Smooth muscle cell of trachea (primary cell): ENCODE measurements around the gene SHLD2. TPM values are rescaled to one million over a fixed set of nuclear protein-coding genes. Genes with fewer than 3 reads are reported as not detected.

ENCODE experiments used
- total RNA-seq: library from RNA; depleted of rRNA; stranded (reverse); fragments of >200 nt; gene quantifications from 2 replicates; pipeline ENCODE4 v1.2.1, GENCODE V29; 2014

SHLD2 gene
- total RNA-seq = 17.9 and 33.5 TPM in 2 replicates

GRCh38 chr10:87094373-87095235 is at the start of gene SHLD2, which contains the start of gene GLUD1:
SHLD2 (plus strand) TSS chr10:87095206; CDS start chr10:87151355, 56,149 bp downstream.
GLUD1 (minus strand) TSS chr10:87094843; CDS start chr10:87094769, 74 bp downstream.

DNA sequence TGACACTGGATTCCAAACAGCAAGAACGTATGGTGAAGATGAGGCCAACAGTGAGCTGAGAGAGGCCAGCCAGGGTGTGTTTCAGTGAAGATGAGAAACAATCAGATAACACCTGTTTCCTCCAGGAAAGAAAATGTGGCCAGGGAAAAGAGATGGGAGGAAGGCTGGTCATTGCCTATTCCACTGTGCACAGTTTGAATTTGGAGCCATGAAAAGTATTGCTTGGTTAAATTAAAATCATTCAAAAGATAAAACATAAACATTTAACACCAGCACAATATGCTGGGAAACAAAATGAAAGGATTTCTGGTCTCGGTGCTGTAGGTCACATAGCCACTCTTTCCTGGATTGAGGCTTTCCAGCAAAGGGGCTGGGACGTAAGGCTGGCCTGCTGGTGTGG is 130.1 kb downstream of the SHLD2 start, which contains the start of gene NUTM2A:
NUTM2A (plus strand) TSS at position 301 of the 400 bp plus-strand sequence. CDS start 383 bp downstream, outside the sequence.

Other genes with a start within 250 kb of the SHLD2 start
- 3.6 and 4.8 TPM in 2 replicates for gene MMRN2, start 137.6 kb upstream of the SHLD2 start, total RNA-seq
- 8.8 and 11.8 TPM in 2 replicates for gene SNCG, start 136.6 kb upstream of the SHLD2 start, total RNA-seq
- 159 and 195 TPM in 2 replicates for gene ADIRF, start 126.7 kb upstream of the SHLD2 start, total RNA-seq
- not detected in 2 replicates for gene FAM25A, start 74.9 kb upstream of the SHLD2 start, total RNA-seq
- gene GLUD1, start 363 bp upstream of the SHLD2 start, total RNA-seq = 356 and 443 TPM in 2 replicates
- 0.29 and 2.3 TPM in 2 replicates for gene NUTM2A, start 130.2 kb downstream of the SHLD2 start, total RNA-seq